MM.1S (cell line): ENCODE data around the gene LOXHD1.

Source experiments
- CTCF ChIP-seq: fragments of 300-600 bp; sonication (generic); IDR thresholded peaks from 2 replicates; pipeline ENCODE4 v1.5.1; 2016; ENCODE audit warnings: antibody characterized with exemption, low read length, mixed read lengths
- EZH2 ChIP-seq: fragments of 300-600 bp; sonication (generic); optimal IDR thresholded peaks from 2 replicates; pipeline ENCODE3; 2017; ENCODE audit warnings: low read depth, mild to moderate bottlenecking, antibody characterized with exemption, low read length, mixed read lengths
- EZH2phosphoT487 ChIP-seq: fragments of 300-600 bp; sonication (generic); IDR thresholded peaks from 2 replicates; pipeline ENCODE4 v1.6.1; 2018; ENCODE audit warnings: antibody characterized with exemption, low read length

- no peak for TF ChIP-seq CTCF
- no peak for TF ChIP-seq EZH2
- no peak for TF ChIP-seq EZH2phosphoT487
Measured at GRCh38 chr18:46627136-46627535, 29.9 kb downstream of the LOXHD1 start.
